AG09319 (cell line): ENCODE data around the gene GTPBP2.

Source experiments
- DNase-seq: peaks from one replicate; pipeline ENCODE4 v3.0.0-alpha.2; 2010; ENCODE audit warnings: low read depth; ENCODE audit errors: extremely low read depth
- CTCF ChIP-seq: IDR thresholded peaks from 2 replicates; pipeline ENCODE4 v1.5.1; 2011; ENCODE audit warnings: low read depth, mild to moderate bottlenecking, inconsistent platforms, low read length, moderate library complexity

The GTPBP2 gene

GRCh38 chr6:43614396-43614730, 14.7 kb downstream of the GTPBP2 start:
- no peak for TF ChIP-seq CTCF
- DNase-seq = no peak

GRCh38 chr6:43613721-43614395, 15.2 kb downstream of the GTPBP2 start:
- no peak for TF ChIP-seq CTCF
- DNase-seq = no peak

- TF ChIP-seq CTCF = no peak
- DNase-seq = no peak
Observed at GRCh38 chr6:43610431-43610830, 18.6 kb downstream of the GTPBP2 start.

GRCh38 chr6:43609402-43609801, 19.7 kb downstream of the GTPBP2 start:
- no peak for DNase-seq
- no peak for TF ChIP-seq CTCF

GRCh38 chr6:43608807-43609206, 20.3 kb downstream of the GTPBP2 start:
- no peak for DNase-seq
- TF ChIP-seq CTCF = no peak

GRCh38 chr6:43608310-43608763, 20.7 kb downstream of the GTPBP2 start:
- peak; percentile 86 for TF ChIP-seq CTCF
- DNase-seq = peak; percentile 48

GRCh38 chr6:43606019-43606418, 23.0 kb downstream of the GTPBP2 start:
- no peak for TF ChIP-seq CTCF
- DNase-seq = no peak
